Measurements from ENCODE around the gene AUTS2.

DNA sequence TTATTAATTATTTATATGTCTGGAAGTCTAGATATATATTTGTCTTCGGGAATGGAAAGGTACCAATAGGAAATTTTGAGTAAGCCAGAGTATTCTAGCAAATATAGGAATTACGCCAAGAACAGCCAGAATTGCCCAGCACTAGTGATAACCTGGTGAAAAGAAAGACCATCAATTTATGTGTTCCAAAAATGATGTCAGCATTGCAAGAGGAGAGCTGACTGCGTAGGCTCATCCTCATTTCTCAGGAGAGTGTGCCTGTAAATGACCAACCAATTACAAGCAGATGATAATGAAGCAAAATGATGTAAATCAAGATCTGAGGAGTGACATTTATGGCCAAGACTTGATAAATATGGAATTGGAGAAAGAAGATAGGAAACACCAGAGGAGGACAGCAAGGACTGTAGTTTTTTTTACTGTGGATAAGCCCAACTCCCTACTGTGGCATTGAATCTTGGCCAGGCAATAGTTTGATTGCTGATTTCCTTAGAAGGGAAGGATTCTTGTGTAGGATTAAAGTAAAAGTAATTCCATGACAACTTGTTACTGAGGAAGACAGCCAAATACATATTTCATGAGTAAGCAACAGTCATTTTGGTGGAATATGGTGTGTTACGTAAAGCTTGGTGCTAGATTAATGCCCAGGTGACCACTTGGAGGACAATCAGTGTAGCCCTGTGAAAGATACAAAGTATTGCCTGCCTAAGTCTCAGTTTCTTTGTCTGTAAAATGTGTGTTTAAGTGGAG is 590.8 kb downstream of the AUTS2 start:
- TF ChIP-seq ZNF274 (IDR thresholded peaks at IDR 0.05; ENCODE audit: low read depth, low read length) = no peak
- no peak for TF ChIP-seq SUZ12 (IDR thresholded peaks at IDR 0.05; ENCODE audit: extremely low read depth, insufficient read depth, insufficient read length)
